ENCODE data around the gene RGS18.

GRCh38 chr1:192170196-192170984 is 12.1 kb downstream of the RGS18 start:
- TF ChIP-seq POLR2A (IDR thresholded peaks at IDR 0.05) (no peak), CTCF (IDR thresholded peaks at IDR 0.05) (no peak)

Data from Peyer's patch (tissue), 4 donors.